Activated CD8-positive, alpha-beta memory T cell treated with anti-CD3 and anti-CD28 coated beads, Interleukin-2, amount 50 U/mL, for 4 hours (primary cell): ENCODE measurements around the gene KBTBD3.

Experiments used
- DNase-seq: peaks from one replicate; pipeline ENCODE4 v3.0.0-alpha.2; 2020

KBTBD3 gene, protein sequence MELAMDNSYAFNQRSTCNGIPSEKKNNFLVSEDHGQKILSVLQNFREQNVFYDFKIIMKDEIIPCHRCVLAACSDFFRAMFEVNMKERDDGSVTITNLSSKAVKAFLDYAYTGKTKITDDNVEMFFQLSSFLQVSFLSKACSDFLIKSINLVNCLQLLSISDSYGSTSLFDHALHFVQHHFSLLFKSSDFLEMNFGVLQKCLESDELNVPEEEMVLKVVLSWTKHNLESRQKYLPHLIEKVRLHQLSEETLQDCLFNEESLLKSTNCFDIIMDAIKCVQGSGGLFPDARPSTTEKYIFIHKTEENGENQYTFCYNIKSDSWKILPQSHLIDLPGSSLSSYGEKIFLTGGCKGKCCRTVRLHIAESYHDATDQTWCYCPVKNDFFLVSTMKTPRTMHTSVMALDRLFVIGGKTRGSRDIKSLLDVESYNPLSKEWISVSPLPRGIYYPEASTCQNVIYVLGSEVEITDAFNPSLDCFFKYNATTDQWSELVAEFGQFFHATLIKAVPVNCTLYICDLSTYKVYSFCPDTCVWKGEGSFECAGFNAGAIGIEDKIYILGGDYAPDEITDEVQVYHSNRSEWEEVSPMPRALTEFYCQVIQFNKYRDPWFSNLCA

DNA sequence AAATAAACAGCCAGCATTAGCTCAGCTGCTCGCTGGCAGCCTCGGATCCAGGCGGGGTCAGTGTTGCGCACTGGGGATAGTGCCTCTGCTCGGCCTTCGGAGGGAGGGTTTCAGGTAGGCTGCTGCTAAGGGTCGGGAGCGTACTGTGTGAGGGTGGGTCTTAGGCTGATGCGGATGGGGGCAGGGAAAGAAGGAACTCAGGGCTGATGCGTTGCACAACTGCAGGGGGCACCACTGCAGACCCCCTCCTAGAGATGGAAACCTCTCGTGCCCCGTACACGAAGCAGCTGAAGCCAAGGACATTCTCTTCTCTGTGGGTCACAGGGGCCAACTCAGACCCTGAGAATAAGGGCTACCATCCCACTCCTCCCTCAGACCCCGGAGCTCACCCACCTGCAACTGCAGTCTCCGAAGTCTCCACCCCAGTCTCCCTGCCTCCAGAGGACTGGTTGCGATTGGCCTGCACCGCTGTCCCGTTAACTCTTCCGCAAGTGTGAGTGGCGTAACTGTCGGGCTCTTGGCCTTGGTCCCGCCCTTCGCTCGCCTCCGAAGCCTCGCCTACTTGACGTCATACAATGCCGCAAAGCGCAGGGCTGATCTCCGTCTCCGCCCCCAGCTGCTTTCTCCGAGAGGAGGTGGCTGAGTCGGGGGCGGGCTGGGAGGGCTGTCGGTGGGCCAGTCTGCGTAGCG, at the start of gene KBTBD3:
Gene KBTBD3, minus strand, starts transcription at position 429 of the 690 bp plus-strand sequence. CDS start 18,250 bp downstream, outside the sequence.
- DNase-seq: peak; percentile 98

DNA sequence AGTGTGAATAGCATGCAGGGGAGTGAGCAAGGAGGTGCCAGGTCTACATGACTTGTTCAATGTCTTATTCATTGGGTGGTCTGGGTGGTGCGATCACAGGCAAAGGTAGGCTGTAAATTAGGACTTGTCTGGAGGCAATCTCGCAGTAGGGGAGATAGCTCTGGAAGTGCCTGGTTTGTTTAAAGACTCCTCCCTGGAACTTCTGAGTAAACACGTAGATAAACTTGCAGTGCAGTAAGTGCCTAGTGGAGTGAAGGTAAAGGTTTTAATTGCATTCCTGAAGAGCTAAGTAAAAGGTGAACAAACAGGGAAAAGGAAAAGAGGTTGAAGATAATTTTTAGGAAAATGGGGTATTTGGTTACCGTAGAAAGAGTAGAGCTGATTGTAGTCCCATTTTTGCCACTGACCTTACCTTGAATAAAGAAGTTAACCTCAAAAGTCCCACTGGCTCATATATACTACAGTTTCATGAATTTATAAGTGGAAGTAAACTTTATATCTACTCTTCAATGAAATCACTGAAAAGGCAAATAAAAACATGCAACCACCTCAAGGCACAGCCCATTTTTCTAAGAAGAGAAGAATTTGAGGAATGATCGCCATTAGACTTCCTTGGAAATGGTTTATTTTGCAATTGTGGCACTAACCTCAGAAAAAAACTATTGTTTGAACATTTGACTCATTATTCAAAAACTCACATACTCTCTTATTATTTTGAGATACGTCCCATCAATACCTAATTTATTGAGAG, 44.6 kb upstream of the KBTBD3 start:
- no peak for DNase-seq

DNA sequence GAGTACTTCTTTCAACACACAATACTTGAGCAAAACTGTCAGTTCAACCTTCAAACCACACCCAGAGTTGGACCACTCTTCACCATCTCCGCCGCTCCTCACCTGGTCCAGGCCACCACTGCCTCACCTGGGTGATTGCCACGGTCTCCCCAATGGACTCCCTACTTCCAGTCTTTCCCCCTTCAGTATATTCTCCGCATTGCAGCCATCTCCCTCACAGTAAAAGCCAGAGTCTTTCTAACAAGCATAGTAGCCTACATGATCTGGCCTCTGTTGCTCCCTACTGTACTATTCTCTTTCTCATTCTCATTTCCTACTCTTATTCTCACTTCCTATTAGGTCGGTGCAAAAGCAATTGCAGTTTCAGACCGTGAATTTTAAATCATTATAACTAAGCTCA, 28.8 kb upstream of the KBTBD3 start:
- no peak for DNase-seq

DNA sequence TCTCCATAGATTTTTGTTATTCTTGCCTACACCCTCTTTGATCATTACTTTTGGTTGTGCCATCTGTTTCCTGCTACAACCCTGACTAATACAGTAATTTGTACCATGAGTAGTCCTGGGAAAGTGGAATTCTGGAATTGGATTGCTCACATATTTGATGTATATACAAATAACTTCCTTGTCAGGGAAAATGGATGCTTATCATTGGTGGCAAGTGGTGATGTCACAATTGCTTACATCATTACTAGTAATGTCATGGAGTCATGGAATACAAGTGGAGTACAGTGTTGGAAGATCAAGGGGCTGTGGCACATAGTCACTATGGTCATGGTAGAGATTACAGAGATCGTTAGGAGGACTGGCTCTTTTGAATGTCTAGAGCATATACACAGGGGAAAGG, 24.7 kb upstream of the KBTBD3 start:
- DNase-seq: no peak

DNA sequence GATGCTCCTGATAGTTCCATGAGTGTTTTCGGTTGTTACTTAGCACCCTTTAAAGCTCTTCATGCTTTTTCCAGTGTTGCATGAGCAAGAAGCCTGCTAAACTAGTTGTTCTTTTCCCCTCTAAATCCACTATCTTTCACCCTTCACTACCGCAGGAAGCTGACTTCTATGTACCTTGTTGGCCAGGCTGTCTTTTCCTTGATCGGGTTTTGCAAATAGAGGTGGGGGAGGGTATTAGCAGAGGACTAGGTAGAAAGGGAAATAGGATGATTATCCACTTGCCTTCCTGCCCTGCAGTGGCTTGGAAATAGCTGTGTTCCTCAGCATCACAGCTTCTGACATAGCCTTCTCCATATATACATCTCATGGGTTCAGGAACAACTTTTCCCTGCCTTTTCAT, 24.2 kb upstream of the KBTBD3 start:
- DNase-seq: no peak

DNA sequence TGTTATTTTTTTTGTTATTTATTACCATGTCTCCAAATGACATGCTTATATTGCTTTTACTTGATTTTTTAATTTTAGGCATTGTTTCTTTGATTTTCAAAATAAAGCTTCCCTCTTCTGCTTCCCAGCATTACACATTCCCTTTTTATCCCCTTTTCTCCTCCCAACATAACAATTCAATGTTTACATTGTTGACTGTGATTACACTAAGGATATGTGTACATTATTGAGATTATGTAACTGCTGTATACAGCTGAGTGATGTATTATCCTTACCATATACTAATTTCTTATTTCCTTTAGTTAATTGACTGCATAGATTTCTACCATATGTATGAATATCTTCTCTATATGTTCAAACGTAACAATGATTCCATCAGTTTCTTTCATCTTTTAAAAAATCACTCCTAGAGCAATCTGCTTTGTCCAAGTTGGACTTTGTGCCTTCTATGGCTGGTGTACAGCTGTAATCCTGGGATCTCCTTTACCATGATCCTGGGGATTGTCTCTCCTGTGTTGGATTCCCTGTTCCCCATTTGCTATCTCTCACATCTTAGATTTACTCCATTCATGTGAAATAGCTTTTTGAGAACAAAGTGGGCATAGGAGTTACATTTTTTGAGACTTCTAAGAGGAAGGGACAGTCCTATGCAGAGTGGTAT, 21.9 kb upstream of the KBTBD3 start:
- DNase-seq: no peak

DNA sequence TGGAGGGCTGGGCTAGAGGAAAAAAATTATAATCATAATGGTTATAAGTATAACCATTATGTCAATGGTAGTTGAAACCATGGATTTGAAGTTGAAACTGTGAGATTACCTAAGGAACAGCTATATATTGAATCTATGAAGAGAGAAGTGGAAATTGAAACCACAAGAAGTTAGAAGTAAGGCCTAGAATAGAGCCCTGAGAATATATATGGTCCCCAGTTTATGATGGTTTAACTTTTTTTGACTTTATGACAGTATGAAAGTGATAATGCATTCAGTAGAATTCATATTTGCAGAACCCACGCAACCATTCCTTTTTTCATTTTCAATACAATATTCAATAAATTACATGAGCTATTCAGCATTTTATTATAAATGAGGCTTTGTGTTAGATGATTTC, 15.3 kb upstream of the KBTBD3 start:
- DNase-seq: no peak

DNA sequence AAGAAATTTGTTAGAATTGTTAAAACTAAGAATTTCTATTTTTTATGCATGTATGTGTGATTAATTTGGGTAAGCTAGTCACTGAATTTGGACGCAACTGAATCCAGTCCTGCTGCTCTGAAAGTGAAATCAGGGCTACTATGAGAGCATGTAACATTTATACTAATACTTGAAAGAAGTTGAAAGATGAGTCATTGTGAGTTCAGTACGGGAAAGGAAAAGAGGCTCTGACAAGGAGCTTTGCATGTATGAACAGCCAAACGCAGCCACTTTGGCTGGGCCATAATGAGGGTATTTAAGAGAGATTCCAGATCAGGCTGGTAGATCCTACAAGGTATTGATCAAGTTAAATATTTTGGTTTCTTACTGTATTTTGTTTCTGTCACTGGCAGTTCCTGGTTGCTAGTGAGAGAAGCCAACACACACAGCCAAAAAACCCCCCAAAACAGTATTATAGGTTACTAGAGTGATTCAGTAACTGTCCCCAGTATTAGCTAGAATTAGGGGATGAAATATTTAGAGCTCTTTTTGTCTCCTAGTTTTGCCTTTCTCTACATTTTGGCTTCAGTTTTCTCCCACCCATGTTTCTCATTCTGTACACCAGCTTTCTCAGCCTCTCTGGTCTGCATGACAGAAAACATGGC, 14.5 kb upstream of the KBTBD3 start:
- no peak for DNase-seq

DNA sequence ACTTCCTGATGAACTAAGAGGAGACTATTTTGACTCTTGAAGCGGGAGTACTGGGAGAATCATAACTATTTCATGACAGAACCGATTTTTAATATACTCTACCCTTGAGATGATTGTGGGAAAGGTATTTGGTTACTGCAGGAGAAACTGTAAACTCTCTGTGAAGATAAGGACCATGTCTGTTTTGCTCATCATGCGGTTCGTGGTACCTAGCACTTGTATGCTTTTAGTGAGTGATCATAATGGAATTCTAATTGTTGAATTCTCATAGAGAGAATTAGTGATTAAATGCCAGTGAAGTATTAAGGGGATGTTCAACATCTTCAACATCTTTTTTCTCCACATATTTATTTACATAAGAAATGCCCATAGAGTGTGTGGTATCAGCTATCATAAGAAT, 11.7 kb upstream of the KBTBD3 start:
- DNase-seq: no peak

DNA sequence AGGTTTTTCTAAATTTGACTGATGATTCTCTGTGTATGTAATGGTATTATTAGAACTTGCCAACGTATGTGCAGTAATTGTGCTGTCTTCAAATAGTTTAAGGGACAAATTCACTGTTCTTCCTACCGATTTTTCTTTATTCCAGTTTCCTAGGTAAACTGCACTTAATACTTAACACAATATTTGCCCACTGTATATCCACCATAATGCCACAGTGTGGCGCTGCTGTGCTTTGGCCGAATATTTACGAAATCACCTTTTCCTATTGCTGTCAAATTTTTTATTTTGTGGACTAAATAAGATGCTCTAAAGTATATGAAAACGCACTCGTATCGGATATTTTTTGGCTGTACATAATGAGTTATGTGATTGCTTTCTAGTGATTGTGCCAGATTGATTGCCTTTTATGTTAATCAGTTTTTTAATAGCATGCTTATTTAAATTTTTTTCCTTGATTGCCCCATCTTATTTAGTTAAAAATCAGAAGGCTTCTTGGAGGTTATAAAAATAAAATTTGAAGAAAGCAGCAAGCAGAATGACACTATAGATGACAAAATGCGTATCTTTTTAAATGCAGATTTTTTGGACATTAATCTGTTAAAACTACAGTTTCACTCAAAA, 10.8 kb upstream of the KBTBD3 start:
- DNase-seq: peak; percentile 41

DNA sequence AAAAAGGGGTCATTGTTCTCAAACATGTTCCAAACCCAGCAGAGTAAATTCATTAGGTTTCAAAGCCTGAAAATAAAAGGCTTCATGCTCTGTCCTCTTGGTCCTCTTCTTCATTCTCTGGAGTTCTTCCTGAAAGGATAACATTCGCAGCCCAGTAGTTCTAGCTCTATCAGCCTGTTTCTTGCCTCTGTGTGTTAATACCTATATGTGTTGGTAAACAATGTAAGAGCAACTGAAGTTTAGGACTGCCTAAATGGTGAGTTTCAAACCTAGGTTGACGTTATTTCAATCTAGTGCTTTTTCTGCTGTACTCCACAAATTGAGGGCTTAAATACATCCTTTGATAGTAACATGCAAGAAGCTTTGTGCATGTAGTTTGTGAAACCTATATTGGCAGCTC, 9.7 kb upstream of the KBTBD3 start:
- no peak for DNase-seq

DNA sequence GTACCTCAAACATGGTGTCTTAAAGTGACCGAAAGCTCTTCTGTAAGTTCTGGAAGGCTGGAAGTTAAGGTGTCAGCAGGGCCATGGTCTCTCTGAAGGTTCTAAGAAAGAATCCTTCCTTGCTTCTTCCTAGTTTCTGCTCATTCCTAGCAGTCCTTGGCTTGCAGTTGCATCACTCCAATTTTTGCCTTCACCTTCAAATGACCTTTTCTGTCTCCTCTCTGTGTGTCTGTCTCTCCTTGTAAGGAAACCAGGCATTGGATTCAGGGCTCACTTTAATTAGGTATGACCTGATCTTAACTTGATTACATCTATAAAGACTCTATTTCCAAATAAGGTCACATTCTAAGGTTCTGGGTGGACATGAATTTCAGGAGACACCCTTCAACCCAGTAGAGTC, 9.0 kb upstream of the KBTBD3 start:
- DNase-seq: no peak

DNA sequence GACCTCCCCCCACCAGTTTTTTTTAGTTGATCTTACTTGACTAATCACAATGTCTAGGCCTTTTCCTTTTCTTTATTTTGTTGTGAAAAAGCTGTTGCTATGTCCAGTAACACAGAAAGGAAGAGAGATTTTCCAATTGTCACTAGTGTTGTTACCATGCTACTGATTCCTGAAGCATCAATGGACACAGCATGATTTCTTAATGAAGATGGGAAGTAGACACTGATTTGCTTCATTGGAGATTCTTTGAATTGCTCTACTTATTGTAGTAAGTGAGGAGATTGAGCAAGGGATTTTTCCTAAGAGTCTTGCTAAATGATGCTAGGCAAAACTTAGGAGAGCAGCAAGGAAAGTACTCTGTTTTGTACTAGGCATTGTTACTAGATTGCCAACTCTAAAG, 4.9 kb upstream of the KBTBD3 start:
- no peak for DNase-seq

DNA sequence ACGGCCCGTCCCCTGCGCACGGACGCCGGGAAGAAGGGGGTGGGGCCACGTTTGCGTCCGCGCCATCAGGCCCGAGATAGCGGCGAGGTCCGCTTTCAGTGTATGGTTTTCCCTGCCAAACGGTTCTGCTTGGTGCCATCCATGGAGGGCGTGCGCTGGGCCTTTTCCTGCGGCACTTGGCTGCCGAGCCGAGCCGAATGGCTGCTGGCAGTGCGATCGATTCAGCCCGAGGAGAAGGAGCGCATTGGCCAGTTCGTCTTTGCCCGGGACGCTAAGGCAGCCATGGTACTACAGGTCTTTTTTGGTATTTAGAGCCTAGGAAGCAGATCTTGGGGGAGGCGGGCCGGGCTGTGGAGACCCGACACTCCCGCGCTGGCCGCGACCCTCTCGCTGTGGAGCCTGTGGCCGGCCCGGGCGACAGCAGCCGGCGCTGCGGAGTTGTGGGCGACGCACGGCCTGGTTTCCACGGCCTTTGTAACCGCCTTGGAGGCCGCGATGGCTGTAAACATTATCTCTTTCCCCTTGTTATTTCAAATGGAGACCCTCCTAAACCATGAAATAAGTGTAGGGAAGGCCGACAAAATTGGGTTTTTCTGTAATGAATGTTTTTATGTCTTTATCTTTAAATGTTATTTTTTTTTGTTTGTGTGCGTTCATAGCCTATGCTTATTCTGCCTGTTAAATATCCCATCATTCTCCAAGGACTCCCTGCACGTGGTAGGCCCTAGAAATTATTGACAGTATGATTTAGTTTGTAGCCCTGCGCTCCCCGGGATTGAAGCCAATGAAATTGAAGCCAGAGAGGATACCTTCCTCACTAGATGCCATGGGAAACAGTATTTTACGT, 685 bp upstream of the KBTBD3 start, which contains the start of gene AASDHPPT:
Gene AASDHPPT, plus strand, starts transcription at position 54 of the 847 bp plus-strand sequence. Its CDS starts 49 bp downstream, at position 103.
- no peak for DNase-seq

DNA sequence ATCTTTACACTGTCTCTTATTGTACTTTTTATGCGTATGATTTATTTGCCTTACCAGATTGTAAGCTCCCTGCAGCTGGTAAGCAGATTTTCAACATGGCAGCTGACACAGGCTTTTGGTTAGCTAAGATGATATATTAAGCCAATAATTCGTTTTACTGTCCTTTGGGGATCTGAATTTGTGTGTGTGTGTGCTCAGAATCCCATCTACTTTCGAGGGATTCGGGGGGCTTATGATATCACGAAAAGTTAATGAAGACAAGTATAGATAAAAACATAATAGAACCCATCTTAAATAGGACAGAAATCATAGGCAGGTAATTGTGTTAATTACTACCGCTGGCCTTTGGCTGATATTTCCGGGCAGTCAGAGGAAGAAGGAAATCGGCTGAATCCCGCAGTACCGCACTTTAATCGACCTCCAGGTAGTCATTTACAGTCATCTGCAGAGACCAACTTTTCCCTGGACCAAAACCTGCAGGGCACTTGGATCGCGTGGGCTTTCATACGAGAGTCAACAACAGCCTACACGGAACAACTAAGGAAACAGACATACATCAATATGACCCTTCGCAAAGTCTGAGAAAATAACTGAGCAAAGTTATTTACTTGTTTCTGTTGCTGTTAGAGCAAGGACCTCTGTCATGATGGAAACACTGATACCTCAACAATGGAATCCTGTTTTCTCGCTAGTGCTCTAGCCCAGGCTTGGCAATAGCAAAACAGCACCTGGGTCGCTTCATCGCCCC, 802 bp downstream of the KBTBD3 start:
- DNase-seq: peak; percentile 12

DNA sequence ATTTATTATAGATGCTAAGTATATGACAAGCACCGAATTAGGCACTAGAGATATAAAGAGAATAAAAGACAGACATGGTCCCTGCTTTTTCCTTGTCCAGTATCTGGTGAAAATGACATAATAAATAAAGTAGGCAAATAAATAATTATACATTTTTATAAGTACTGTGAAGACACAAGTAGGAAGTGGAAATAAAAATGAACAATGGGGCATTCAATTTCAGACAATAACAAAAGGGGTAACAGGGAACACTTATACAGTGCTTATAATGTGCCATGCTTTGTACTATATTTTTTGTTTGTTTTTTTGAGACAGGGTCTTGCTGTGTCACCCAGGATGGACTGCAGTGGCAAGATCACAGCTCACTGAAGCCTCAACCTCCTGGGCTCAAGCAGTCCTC, 4.3 kb downstream of the KBTBD3 start:
- no peak for DNase-seq

DNA sequence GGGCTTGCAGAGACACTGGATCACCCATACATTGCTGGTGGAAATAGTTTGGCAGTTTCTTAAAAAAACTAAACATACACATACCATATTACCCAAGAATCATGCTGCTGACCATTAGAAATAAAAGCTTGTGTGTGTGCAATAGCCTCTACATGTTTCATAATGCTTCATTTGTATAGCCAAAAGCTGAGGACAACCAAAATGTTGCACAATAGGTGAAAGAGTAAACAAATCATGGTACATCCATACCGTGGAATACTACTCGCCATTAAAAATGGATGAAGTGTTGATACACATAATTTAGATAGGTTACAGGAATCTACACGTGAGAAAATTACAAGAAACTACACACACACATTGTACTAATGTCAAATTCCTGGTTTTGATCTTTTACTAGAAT, 6.5 kb downstream of the KBTBD3 start:
- no peak for DNase-seq

DNA sequence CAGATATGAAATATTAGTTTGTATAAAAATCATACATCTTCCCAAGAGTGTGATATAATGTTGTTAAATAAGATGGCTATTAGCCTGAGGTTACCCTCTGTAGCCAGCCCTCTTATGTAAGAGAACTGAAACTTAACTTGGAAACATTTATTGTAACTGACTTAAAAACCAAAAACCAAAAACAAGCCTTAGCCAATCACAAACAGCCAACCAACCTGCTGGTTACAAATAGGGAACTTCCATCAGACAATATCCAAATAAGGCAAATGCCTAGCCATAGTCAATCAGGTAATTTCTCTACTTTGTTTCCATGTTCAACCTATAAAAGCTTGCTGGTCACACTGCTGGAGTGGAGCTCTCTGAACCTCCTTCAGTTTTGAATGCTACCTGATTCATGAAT, 14.1 kb downstream of the KBTBD3 start:
- DNase-seq: no peak
